GM23248 (cell line): Measurements from ENCODE around the gene SNX14.

Experiments
- EZH2 ChIP-seq: fragments of 200-600 bp; sonication (generic); IDR thresholded peaks from 2 replicates; pipeline ENCODE4 v1.6.1; 2018; ENCODE audit warnings: antibody characterized with exemption, mild to moderate bottlenecking; ENCODE audit not compliant: insufficient read depth, poor library complexity, severe bottlenecking
- EZH2phosphoT487 ChIP-seq: fragments of 200-600 bp; sonication (generic); IDR thresholded peaks from 2 replicates; pipeline ENCODE4 v1.6.1; 2018; ENCODE audit warnings: antibody characterized with exemption, moderate library complexity, mild to moderate bottlenecking, low read depth; ENCODE audit not compliant: insufficient read depth

DNA sequence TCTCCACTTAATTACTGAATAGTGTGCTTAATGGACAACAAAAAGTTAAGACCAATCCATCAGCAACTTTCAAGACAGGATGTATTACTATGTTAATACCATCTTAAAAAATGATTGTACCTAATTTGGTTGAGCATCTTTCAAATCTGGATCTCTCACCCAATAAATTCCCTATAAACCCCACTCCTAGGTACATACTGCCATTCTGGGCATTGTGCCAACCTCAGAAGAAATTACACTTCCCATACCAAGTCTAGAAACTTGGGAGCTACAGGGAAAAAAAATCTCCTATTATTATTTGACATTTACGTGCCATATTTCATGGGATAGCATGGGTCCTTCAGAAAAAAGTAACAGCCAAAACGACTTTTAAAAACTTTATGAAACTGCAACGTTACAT lies 43.9 kb upstream of the SNX14 start:
- TF ChIP-seq EZH2phosphoT487: no peak
- TF ChIP-seq EZH2: no peak
